ENCODE results near the gene TENM3.

The TENM3 gene

DNA sequence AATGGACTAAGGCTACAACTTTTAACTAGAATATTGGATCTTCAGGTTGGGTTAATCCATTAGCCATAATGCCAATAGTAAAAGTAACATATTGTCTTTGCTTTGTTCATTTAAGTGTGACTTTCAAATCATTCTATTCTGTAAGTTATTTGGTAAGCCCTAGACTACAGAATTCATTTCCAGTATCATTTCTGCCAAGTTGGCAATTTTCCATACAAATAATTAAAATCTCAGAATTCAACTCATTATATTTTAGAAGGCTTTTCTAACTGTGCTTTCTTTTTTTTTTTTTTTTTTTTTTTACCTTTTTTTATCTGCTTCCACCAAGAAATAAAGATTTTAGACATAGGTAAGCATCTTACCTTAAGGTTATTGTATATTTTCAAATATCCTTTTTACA, 500.6 kb downstream of the TENM3 start:
- Histone ChIP-seq H3K4me3 (ENCODE audit: low read depth, low read length) (no peak overlapping the region), H3K27ac (ENCODE audit: extremely low read depth, low read depth, low read length) (no peak overlapping the region), H3K4me1 (ENCODE audit: control insufficient read depth, insufficient read depth, low read length) (peaks cover 3% of the 10 kb centered on the region; the same call in 1 of the 2 replicates), H3K9me3 (ENCODE audit: control insufficient read depth, insufficient read depth, low read depth, low read length) (no peaks in the 10 kb centered on the region), H3K36me3 (ENCODE audit: control insufficient read depth in 2 of 2, insufficient read depth in 1 of 2, low read length in 2 of 2) (peaks cover 0 to 7% of the 10 kb centered on the region in 2 experiments; a peak in 1 of 3 replicates)
- no peak for TF ChIP-seq ZNF248 (tag by site-specific recombination; IDR thresholded peaks at IDR 0.05)
- no peak for TF ChIP-seq ZIC2 (tag by site-specific recombination; IDR thresholded peaks at IDR 0.05)
- no peak for TF ChIP-seq ZNF530 (tag by site-specific recombination; IDR thresholded peaks at IDR 0.05; ENCODE audit: low read depth)
- no peak for TF ChIP-seq SCRT1 (tag by site-specific recombination; IDR thresholded peaks at IDR 0.05; ENCODE audit: borderline replicate concordance)
- no peak for TF ChIP-seq ZNF169 (tag by site-specific recombination; IDR thresholded peaks at IDR 0.05)
- TF ChIP-seq TCF7L2 (IDR thresholded peaks at IDR 0.05; ENCODE audit: borderline replicate concordance, low read depth, low read length): no peak
- TF ChIP-seq MEIS1 (CRISPR knock-in tag; IDR thresholded peaks at IDR 0.05; ENCODE audit: borderline replicate concordance): no peak
- TF ChIP-seq, protein P1, sequence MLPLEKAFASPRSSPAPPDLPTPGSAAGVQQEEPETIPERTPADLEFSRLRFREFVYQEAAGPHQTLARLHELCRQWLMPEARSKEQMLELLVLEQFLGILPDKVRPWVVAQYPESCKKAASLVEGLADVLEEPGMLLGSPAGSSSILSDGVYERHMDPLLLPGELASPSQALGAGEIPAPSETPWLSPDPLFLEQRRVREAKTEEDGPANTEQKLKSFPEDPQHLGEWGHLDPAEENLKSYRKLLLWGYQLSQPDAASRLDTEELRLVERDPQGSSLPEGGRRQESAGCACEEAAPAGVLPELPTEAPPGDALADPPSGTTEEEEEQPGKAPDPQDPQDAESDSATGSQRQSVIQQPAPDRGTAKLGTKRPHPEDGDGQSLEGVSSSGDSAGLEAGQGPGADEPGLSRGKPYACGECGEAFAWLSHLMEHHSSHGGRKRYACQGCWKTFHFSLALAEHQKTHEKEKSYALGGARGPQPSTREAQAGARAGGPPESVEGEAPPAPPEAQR (tag by site-specific recombination; IDR thresholded peaks at IDR 0.05): no peak
- TF ChIP-seq GFI1B (tag by site-specific recombination; IDR thresholded peaks at IDR 0.05): no peak
- TF ChIP-seq ZNF266 (tag by site-specific recombination; IDR thresholded peaks at IDR 0.05; ENCODE audit: low read depth): no peak
- TF ChIP-seq ZNF23 (tag by site-specific recombination; IDR thresholded peaks at IDR 0.05; ENCODE audit: borderline replicate concordance): no peak
- TF ChIP-seq ZNF768 (tag by site-specific recombination; IDR thresholded peaks at IDR 0.05): no peak
- no peak for TF ChIP-seq ZNF184 (tag by site-specific recombination; IDR thresholded peaks at IDR 0.05)
- ChIA-PET CTCF (no interaction called here), POLR2A (interaction anchor here (0.6 kb wide), 1 partner anchor 12 kb away, joined by 3 read pairs; no protein-coding TSS in a partner anchor)

DNA sequence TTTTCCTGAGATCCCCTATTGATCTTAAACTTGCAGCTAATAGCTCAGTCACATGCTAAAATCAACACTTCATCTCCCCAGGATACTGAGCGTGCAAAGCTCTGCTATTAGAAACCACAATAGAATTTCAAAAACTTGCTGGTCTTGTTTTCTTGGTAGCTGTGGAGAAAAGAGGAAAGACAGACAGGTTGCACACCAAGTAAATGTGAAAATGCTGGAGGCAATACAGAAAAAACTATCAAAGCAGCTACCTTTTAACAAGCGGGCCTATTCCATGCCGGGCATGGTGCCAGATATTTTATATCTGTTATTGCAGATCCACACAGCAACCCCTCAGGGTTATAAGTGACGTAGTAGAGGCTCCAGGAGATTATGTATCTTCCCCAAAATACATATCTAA, 502.0 kb downstream of the TENM3 start:
- Histone ChIP-seq H3K4me1 (ENCODE audit: control insufficient read depth, insufficient read depth, low read length) (peaks cover 6% of the 10 kb centered on the region; the same call in 1 of the 2 replicates), H3K9me3 (ENCODE audit: control insufficient read depth, insufficient read depth, low read depth, low read length) (no peaks in the 10 kb centered on the region), H3K36me3 (ENCODE audit: control insufficient read depth in 2 of 2, insufficient read depth in 1 of 2, low read length in 2 of 2) (peaks cover 0 to 7% of the 10 kb centered on the region in 2 experiments; a peak in 1 of 3 replicates), H3K27ac (ENCODE audit: extremely low read depth, low read depth, low read length) (no peak overlapping the region), H3K4me3 (ENCODE audit: low read depth, low read length) (no peak overlapping the region)
- ChIA-PET POLR2A (no interaction called here), CTCF (no interaction called here)
- no peak for TF ChIP-seq ZNF654 (tag by site-specific recombination; IDR thresholded peaks at IDR 0.05; ENCODE audit: low read depth)
- TF ChIP-seq, protein P2, sequence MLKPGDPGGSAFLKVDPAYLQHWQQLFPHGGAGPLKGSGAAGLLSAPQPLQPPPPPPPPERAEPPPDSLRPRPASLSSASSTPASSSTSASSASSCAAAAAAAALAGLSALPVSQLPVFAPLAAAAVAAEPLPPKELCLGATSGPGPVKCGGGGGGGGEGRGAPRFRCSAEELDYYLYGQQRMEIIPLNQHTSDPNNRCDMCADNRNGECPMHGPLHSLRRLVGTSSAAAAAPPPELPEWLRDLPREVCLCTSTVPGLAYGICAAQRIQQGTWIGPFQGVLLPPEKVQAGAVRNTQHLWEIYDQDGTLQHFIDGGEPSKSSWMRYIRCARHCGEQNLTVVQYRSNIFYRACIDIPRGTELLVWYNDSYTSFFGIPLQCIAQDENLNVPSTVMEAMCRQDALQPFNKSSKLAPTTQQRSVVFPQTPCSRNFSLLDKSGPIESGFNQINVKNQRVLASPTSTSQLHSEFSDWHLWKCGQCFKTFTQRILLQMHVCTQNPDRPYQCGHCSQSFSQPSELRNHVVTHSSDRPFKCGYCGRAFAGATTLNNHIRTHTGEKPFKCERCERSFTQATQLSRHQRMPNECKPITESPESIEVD (tag by site-specific recombination; IDR thresholded peaks at IDR 0.05): peak; percentile 58; the same call in 1 of the 2 replicates
- TF ChIP-seq ZNF155 (tag by site-specific recombination; IDR thresholded peaks at IDR 0.05): no peak
- no peak for TF ChIP-seq ZNF785 (tag by site-specific recombination; IDR thresholded peaks at IDR 0.05)
- TF ChIP-seq, protein P3, sequence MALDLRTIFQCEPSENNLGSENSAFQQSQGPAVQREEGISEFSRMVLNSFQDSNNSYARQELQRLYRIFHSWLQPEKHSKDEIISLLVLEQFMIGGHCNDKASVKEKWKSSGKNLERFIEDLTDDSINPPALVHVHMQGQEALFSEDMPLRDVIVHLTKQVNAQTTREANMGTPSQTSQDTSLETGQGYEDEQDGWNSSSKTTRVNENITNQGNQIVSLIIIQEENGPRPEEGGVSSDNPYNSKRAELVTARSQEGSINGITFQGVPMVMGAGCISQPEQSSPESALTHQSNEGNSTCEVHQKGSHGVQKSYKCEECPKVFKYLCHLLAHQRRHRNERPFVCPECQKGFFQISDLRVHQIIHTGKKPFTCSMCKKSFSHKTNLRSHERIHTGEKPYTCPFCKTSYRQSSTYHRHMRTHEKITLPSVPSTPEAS (tag by site-specific recombination; IDR thresholded peaks at IDR 0.05): no peak
- TF ChIP-seq, protein P4, sequence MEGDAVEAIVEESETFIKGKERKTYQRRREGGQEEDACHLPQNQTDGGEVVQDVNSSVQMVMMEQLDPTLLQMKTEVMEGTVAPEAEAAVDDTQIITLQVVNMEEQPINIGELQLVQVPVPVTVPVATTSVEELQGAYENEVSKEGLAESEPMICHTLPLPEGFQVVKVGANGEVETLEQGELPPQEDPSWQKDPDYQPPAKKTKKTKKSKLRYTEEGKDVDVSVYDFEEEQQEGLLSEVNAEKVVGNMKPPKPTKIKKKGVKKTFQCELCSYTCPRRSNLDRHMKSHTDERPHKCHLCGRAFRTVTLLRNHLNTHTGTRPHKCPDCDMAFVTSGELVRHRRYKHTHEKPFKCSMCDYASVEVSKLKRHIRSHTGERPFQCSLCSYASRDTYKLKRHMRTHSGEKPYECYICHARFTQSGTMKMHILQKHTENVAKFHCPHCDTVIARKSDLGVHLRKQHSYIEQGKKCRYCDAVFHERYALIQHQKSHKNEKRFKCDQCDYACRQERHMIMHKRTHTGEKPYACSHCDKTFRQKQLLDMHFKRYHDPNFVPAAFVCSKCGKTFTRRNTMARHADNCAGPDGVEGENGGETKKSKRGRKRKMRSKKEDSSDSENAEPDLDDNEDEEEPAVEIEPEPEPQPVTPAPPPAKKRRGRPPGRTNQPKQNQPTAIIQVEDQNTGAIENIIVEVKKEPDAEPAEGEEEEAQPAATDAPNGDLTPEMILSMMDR (tag by site-specific recombination; IDR thresholded peaks at IDR 0.05): no peak
- TF ChIP-seq IKZF3 (tag by site-specific recombination; IDR thresholded peaks at IDR 0.05): no peak
- no peak for TF ChIP-seq ZNF175 (tag by site-specific recombination; IDR thresholded peaks at IDR 0.05)
- no peak for TF ChIP-seq ZNF514 (tag by site-specific recombination; IDR thresholded peaks at IDR 0.05)
- TF ChIP-seq ZNF19 (tag by site-specific recombination; IDR thresholded peaks at IDR 0.05; ENCODE audit: low read depth): no peak
- TF ChIP-seq FEZF1 (tag by site-specific recombination; IDR thresholded peaks at IDR 0.05): 0 out of 2 replicates have a peak, but pooled peaks have one; percentile 19
- no peak for TF ChIP-seq ZNF274 (IDR thresholded peaks at IDR 0.05; ENCODE audit: low read length)
- no peak for TF ChIP-seq ZNF274 (tag by site-specific recombination; IDR thresholded peaks at IDR 0.05; ENCODE audit: borderline replicate concordance)
- no peak for TF ChIP-seq ZNF610 (tag by site-specific recombination; IDR thresholded peaks at IDR 0.05; ENCODE audit: borderline replicate concordance)
- TF ChIP-seq KLF16 (tag by site-specific recombination; IDR thresholded peaks at IDR 0.05): no peak
